Measurements from ENCODE around the gene COPE.
A peak's percentile ranks its signal among the peaks of the same experiment; 100 is the strongest.
"Not testable (repeated sequence)": the region's sequence is repeated elsewhere in the genome, so short reads cannot be mapped to it uniquely, and the experiment has no call there.

Gene COPE

DNA sequence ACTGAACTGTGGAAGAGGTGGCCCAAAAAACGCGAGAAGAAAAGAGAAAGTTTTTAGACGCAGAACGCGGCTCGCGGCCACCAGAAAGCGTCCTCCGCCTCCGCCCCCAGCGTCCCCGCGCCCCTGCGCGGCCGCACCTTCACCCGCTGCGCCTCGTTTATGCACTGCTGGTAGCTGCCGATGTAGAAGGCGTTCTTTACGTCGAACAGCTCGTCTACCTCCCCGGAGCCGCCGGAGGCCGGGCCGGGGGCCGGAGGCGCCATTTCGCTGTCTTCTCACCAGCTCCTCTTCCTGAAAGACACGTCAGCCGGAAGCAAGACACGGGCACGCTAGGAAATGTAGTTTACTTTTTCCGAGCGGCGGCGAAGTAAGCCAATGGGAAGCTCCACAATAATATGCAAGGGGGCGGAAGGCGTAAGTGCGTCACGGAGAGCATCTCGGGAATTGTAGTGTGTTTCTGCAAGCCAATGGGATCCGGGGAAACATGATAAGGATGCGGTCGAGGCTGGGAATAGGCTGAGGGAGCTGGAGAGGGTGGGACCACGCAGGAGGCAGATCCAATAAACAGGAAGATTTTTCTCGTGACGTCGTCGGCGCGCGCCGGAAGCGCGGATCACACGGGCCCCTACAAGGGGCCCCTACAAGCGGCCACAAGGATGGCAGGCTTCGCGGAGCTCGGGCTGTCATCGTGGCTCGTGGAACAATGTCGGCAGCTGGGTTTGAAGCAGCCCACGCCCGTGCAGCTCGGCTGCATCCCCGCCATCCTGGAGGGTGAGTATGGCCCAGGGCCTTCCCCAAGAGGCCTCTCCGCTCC is at the start of gene COPE, which contains the start of gene DDX49:
Gene COPE, minus strand, starts transcription at position 302 of the 814 bp plus-strand sequence. Its CDS starts 39 bp downstream, at position 263.
Gene DDX49, plus strand, starts transcription at position 630 of the 814 bp plus-strand sequence. Its CDS starts 27 bp downstream, at position 657.
- DNase-seq, result peak; percentile 97

DNA sequence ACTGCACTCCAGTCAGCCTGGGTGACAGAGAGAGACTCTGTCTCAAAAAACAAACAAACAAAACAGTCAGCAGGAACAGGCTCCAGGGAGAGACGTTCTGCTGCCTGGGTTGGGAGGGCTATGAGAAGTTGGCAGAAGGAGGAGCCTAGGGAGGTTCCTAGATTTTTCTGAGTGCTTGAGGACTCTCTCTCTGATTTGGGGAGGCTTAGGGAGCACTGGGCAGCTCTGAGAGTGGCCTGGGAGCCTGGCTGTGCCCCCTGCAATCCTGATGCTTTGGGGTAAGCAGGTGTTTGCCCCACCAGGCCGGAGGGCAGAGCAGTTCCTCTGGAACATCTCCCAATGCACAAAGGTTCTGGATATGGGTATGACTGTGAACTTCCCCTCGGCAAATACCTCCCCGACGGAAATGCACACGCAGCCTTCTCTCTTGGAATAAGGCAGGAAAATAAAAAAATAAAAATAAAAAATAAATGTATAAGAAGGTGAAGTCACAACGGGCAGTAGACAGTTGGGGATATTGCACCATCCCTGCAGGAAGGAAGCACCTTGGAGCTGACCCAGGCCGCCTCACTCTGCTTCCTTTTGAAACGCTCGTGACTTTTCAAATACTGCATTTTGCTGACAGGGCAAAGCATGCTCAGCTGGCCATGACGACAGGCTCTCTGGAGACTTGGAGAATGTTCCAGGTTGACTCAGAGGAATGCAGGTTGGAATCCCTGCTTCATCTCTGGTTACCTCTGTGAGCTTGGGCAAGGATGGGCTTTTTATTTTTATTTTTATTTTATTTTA is 48.4 kb upstream of the COPE start:
- no peak for DNase-seq

DNA sequence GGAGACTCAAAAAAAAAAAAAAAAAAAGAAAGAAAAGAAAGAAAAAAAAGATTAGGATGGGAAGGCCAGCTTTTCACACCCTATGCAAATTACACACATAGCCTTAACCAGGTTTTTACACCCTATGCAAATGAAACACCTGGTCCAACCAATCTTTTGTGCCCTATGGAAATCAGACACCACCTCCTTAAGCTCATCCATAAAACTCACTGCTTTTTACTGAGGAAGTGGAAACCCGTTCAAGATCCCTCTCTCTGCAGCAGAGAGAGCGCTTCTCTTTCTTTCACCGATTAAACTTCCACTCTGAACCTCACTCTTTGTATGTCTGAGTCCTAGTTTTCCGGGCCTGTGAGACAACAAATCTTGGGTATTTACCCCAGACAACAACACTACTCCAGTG is 47.1 kb upstream of the COPE start:
- DNase-seq, result no peak

DNA sequence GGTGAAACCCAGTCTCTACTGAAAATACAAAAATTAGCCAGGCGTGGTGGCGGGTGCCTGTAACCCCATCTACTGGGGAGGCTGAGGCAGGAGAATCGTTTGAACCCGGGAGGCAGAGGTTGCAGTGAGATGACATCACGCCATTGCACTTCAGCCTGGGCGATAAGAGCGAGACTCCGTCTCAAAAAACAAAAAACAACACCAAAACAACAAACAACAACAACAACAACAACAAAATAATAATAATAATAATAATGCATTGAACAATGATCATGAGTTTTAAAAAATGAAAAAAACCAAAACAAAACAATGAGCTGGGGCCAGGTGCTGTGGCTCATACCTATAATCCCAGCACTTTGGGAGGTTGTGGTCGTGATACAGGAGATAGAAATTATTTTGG is 44.9 kb upstream of the COPE start:
- no peak for DNase-seq

DNA sequence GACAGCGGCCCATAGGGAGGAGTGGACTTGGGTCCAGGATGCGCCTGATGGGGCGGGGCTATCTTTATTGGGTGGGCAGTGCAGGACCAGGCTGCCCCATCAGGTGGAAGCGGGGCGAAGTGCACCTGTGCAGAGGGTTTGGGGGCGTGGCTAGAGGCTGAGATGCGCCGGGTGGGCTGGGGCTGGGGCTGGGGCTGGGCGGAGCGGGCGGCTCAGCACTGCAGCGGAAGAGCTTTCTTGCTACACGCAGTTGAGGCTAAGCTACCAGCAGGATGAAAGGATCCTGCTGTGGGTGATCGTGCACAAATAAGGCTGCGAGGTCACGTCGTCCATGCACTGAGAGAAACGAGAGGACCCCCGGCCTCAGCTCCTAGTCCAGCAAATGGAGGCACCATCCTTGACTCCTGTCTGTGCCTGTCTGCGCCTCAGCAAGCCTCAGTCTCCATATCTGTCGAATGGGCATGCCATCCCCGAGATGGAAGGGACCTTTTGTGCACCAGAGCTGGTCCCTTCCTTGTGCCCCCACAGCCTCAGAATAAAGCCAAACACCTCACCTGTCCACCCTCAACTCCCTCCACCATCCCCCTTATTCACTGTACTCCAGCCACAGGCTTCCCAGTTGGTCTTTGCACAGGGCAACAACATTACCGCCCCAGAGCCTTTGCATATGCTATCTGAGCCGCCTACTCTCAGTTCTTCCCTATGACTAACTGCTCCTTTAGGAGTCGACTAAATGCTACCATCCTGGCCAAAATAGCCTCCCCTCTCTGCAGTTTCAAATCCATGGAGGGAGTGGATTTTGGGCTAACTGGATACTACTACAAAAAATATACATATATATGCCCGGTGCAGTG is 42.8 kb upstream of the COPE start:
- DNase-seq, result no peak

DNA sequence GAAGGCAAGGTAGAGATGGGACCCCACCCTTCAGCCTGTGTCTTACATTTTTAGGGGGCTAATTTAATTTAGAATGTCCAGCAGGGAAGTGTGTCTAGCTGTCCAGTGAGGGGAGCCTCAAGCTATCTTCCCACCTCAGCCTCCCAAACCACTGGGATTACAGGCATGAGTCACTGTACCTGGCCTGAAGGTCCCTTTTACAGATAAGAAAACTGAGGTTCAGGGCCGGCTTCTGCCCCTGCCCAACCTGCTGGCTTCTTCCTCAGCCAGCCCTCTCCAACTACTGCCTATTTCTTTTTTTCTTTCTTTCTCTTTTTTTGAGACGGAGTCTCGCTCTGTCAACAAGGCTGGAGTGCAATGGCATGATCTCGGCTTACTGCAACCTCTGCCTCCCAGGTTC is 41.2 kb upstream of the COPE start:
- no peak for DNase-seq

DNA sequence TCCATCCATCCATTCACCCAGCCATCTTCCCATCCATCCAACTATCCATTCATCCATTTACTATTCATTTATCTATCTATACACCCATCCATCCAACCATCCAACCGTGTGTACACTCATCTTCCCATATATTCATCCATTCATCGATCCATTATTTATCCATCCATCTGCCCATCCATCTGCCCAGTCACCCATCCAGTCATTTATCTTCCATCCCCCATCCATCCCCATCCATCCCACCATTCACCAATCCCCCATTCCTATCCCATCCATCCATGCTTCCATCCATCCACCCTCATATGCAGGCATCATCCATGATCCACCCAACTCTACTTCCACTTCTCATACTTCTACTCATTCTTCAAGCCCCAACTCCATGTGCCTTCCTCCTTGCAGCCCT is 35.9 kb upstream of the COPE start:
- no peak for DNase-seq

DNA sequence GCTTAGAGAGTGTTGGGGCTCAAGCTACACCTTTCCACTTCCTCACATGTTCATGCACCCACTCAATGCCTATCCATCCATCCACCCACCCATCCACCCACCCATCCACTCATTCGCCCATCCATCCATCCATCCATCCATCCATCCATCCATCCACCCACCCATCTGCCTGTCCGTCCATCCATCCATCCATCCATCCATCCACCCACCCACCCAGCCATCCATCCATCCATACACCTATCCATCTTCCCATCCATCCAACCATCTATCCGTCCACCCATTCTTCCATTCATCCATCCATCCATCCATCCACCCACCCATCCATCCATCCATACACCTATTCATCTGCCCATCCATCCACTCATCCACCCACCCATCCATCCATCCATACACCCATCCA is 34.9 kb upstream of the COPE start:
- no peak for DNase-seq

DNA sequence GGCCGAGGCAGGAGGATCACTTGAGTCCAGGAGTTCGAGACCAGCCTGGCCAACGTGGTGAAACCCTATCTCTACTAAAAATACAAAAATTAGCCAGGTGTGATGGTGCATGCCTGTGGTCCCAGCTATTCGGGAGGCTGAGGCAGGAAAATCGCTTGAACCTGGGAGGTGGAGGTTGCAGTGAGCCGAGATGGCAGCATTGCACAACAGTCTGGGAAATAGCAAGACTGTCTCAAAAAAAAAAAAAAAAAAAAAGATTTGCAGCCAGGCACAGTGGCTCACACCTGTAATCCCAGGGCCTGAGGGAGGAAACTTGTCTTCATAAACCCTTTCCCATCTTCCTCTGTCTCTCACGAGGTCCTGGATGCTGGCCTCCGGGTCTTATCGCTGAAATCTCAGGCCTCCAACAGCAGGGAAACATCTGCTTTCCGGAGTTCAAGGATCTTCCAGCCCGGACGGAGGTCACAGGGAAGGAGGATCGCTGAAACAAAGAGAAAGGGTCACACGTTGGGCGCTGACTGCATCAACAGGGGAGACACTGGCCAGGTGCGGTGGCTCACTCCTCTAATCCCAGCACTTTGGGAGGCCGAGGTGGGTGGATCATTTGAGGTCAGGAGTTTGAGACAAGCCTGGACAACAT is 33.3 kb upstream of the COPE start:
- not testable (repeated sequence) for DNase-seq

DNA sequence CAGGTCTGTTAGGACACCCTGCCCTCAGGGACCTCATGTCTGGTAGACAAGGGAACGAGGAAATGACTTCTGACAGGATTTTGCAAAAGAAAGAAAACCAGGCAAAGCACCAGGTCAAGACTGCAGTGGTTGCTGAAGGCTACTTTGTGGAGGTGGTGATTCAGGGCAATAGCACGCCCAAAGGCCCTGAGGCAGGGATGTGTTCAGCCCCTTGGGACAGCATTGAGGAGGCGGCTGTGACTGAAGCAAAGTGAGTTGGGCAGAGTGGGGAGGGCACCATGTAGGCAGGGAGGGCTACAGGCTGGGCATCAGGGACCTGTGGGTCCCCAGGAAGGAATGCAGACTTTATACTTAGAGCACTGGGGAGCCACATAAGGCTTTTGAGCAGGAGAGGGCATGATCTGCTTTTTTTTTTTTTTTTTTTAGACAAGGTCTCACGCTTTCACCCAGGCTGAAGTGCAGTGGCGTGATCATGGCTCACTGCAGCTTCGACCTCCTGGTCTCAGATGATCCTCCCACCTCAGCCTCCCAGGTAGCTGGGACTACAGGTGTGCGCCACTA is 32.6 kb upstream of the COPE start:
- no peak for DNase-seq

DNA sequence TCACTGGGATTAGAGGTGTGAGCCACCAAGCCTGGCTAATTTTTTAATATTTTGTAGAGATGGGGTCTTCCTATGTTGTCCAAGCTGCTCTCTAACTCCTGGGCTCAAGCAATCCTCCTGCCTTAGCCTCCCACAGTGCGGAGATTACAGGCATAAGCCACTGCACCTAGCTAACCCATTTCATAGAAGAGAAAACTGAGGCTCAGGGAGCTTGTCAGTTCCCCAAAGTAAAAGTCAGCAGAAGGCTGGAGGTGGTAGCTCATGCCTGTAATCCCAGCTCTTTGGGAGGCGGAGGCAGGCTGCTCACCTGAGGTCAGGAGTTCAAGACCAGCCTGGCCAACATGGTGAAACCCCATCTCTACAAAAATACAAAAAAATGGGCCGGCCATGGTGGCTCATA is 30.7 kb upstream of the COPE start:
- DNase-seq, result no peak

DNA sequence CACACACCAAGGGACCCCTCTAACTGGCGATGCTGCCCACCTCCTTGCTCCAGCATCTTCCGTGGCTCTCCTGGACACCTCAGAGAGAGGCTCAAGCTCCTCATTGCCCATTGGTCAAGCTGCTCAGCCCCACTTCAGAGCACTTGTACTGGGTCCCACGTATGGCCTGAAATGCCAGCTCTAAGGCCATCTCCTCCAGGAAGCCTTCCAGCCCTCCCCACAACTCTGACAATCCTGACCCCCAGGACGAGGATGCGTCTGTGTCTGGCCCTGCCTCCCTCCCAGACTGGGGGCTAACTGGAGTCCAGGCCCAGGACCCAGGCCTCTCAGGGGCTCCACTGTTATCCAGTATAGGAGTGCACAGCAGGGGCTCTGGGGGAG is 29.8 kb upstream of the COPE start:
- DNase-seq, result no peak

DNA sequence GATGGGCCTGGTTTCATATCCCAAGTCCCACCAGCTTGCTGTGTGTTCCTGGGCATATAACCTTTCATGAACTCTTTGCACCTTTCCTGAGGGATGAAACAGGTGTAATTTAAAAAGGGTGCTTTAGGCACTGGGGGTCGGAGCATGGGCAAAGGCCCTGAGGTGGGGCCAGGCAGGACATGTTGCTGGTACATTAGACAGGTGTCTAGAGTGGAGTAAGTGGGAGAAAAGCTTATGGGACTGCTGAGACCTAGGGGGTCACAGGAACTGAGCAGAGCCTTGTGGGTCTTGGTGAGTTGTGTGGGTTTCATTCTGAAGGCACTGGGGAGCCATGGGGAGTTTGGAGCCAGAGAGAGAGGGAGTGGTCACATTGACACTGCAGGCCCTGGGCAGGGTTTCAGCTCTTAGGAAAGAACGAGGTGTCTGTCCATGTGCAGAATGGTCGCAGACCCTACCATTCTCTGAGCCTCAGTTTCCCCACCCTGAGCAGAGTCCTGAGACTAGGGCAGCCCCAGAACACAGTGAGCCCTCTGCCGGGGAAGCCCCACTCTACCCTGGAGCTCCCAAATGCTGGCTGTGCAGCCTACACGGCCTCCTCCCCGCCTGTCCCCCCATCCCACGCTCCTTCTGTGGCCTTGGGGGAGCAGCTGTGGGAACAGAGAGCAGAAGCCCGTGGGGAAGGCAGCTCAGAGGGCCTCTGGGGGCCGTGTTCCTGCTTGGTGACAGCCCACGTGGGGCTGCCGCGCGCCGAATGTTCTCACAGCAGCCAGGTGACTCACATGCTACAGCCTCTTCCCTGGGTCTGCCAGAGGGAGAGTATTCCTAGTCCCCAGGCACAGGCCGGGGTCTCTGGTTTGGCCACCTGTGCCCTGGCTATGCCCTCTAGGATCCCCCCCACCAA is 29.1 kb upstream of the COPE start:
- no peak for DNase-seq

DNA sequence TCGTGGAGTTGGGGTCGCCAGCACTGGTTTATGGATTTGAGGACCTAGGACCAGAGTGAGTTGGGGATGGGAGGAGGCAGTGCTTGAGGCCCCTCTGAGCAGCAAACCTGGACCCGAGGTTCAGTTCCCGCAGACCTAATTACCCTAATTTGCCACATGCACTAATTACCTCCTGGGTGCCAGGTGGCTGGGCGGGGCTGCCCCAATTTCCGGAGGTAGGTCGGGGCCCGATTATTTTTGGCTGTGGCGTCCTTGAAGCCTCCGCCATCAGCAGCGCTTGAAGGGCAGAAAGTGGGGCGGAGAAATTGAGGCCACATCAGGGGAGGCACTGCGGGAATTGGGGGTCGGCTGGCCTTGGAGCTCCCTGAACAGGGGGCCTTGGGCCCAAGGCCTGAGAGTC is 27.7 kb upstream of the COPE start:
- DNase-seq, result no peak

DNA sequence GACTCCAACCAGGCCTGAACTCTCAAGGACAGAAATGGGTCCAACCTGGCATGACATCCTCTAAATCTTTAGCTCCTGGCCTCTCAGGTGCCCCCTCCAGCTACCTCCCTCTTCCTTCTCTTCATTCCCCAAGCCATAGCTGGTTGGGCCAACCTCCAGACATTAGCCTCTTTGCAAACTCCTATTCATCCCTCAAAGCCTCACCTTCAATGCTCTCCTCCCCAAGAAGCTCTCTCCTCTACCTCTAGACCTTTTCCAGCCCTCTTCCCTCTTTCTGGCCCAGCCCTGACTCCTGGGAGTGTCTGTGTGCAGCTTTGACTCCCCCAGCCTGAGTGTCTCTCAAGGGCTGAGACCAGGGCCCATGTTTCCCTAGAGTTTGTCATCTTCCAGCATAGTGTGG is 27.1 kb upstream of the COPE start:
- no peak for DNase-seq

DNA sequence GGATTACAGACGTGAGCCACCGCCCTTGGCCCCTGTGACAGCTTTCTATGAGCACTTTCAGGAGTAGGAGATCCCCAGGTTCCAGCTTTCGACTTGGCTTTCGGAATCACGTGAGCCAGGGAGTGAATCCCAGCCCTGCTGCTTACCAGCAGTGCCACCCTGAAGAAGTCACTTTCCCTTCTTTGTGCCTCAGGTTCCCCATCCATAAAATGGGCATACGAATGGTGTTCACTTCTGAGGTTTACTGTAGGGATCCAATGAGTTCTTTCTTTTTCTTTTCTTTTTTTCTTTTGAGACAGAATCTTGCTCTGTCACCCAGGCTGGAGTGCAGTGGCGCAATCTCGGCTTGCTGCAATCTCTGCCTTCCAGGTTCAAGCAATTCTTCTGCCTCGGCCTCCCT is 26.1 kb upstream of the COPE start:
- no peak for DNase-seq

DNA sequence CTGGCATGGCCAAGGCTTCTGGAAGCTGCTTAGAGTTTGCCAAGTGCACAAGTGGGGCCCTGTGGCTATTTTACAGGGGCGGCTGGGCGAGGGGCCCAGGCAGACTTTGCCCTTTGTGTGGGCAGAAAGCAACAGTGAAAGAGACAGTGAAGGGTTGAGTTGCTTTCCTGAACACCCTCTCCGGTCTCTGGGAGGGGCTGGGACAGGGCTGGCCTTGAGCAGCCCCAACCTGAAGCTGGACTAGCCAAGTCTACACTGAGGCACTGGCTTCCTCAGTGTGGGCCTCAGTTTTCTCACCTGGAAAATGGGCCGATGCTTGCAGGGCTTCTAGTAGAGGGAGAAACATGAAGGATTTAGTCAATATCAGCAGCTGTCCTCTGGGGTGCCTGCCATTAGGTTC is 24.3 kb upstream of the COPE start:
- no peak for DNase-seq

DNA sequence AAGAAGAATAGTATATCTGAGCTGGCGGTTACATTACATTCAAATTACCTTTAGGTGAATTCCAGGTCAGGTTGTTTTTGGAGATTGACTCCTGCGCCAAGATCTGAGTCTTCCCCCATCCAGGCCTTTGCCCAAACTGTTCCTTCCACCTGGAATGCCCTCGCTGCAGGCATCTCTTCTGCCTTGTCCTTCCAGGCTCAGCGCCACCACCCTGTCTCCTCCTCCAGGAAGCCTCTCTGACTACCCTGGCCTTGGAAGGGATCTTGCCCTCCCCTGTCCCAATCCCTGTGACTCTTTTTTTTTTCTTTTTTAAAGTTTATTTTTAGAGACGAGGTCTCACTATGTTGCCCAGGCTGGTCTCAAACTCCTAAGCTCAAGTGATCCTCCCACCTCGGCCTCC is 23.5 kb upstream of the COPE start:
- no peak for DNase-seq

DNA sequence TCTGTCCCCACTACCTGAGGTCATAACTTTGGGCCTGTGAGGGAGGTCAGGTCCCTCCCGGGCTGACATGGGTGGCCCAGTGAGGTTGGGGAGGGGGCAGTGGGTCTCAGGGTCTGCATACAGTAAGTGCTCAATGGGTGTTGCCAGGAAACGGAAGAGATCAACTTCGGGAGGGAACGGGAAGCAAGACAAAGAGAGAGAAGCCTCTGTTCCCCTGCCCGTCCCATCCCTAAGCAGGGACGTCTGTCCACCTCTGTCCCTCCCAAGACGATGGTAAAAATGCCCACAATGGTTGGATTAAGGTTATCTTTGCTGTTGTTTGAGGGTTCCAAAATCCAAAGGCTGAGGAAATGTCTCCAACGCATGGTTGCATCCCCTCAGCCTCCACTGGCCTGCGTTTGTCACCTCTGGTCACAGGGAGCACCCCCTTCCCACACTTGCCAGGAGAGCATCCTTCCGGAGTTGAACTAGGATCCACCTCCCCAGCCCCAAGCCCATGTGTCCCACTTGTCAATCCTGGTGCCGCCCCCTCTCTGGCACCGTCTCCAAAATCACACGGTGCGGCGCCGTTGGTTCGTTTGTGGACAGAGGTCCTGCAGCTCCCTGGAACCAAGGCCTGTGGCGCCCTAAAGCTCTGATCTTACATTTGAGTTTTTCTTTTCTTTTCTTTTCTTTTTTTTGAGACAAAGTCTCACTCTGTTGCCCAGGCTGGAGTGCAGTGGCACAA is 22.6 kb upstream of the COPE start:
- no peak for DNase-seq

DNA sequence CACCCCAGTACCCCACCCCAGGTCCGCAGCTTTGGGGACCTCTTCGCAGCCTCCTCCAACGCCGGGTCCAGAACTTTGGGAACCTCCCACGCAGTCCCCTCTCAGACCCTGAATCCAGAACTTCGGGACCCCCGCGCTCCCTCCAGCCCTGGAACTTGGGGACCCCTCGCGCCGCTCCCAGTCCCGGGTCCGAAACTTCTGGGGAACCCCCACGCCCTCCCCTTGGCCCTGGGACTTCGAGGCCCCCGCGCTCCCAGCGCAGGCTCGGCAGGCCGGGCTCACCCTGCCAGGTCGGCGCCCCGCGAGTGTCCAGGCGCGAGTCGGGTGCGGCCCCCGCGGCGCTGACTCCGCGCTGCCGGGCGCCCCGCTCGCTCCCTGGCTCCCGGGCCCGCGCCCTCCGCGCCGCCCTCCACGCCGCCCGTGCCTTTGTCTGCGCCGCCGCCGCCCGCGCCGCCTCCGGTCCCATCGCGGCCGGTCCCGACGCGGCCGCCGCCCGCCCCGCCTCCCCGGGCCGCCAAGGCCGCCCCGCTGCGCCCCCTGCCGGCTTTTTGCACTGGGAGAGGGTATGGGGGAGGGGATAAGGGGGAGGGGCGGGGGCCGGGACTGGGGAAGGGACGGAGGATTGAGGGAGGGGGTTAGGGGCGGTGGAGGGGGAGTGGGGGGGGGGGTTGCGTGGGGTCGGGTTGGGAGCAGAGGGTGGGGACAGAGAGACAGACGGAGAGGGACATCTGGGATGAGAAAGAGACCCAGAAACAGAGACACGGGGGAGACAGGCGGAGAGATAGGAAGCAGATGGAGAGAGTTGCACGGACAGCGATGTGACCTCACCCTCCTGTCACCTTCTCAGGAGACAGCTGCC is 21.8 kb upstream of the COPE start, which contains the start of gene HOMER3:
Gene HOMER3, minus strand, starts transcription at position 449 of the 859 bp plus-strand sequence. CDS start 2,235 bp downstream, outside the sequence.
- DNase-seq, result no peak

Measured in NCI-H2227 treated with DMSO at 0.1 percent for 48 hours (cell line).